CD14-positive monocyte (primary cell): ENCODE results near the gene TTF2. TPM values are rescaled to one million over a fixed set of nuclear protein-coding genes. Genes with fewer than 3 reads are reported as not detected.

ENCODE experiments used
- DNase-seq, 3 donors: peaks; one replicate each; pipeline ENCODE4 v3.0.0-alpha.2; 2011 to 2022
- H2AFZ ChIP-seq: 2 replicates; pipeline ENCODE4 v1.6.0; 2012; ENCODE audit warnings: mild to moderate bottlenecking, low read depth, low read length, inconsistent platforms; ENCODE audit not compliant: insufficient read depth, poor library complexity, severe bottlenecking
- H3K27ac ChIP-seq, 2 donors: 1 replicate in 1 of 2; 2 replicates in 1 of 2; pipeline ENCODE4 v1.5.1; 2012 to 2013; ENCODE audit warnings: low read length in 2 of 2, control low read depth in 1 of 2, inconsistent platforms in 1 of 2, low read depth in 1 of 2, mild to moderate bottlenecking in 1 of 2
- H3K27me3 ChIP-seq, 2 donors: one replicate each; pipeline versions ENCODE4 v1.6.0 to v1.6.1; 2011 to 2013; ENCODE audit warnings: low read length in 2 of 2; ENCODE audit not compliant: control insufficient read depth in 2 of 2, insufficient read depth in 2 of 2
- H3K36me3 ChIP-seq, 2 donors: replicated peaks in 1 of 2; 1 replicate in 1 of 2; 2 replicates in 1 of 2; pipeline versions ENCODE4 v1.5.1 to v1.6.1; 2012 to 2013; ENCODE audit warnings: low read length in 2 of 2, control low read depth in 1 of 2, inconsistent platforms in 1 of 2, mild to moderate bottlenecking in 1 of 2; ENCODE audit not compliant: insufficient read depth in 2 of 2, control insufficient read depth in 1 of 2
- H3K4me1 ChIP-seq, 2 donors: 1 replicate in 1 of 2; 2 replicates in 1 of 2; pipeline versions ENCODE4 v1.5.1 to v1.6.1; 2012 to 2013; ENCODE audit warnings: low read length in 2 of 2, control low read depth in 1 of 2, inconsistent platforms in 1 of 2, mild to moderate bottlenecking in 1 of 2, moderate library complexity in 1 of 2; ENCODE audit not compliant: insufficient read depth in 2 of 2, control insufficient read depth in 1 of 2
- H3K4me2 ChIP-seq: replicated peaks from 2 replicates; pipeline ENCODE3; 2012; ENCODE audit warnings: low read length, moderate library complexity, mild to moderate bottlenecking; ENCODE audit not compliant: poor library complexity, severe bottlenecking; ENCODE audit errors: extremely low read depth
- H3K4me3 ChIP-seq, 3 experiments: fragments of 200-600 bp in 1 of 3; sonication (generic) in 1 of 3; replicated peaks in 1 of 3; 1 replicate in 2 of 3; 2 replicates in 1 of 3; pipeline ENCODE4 v1.5.1; 2011 to 2013; ENCODE audit warnings: low read length in 3 of 3, mild to moderate bottlenecking in 3 of 3, control low read depth in 2 of 3, low read depth in 2 of 3, inconsistent platforms in 1 of 3, moderate library complexity in 1 of 3
- H3K79me2 ChIP-seq: 2 replicates; pipeline ENCODE4 v1.6.0; 2012; ENCODE audit warnings: mild to moderate bottlenecking, control low read depth, inconsistent platforms, low read length, moderate library complexity; ENCODE audit not compliant: insufficient read depth
- H3K9ac ChIP-seq: 2 replicates; pipeline ENCODE4 v1.6.0; 2017; ENCODE audit warnings: low read length, mild to moderate bottlenecking; ENCODE audit not compliant: insufficient read depth, poor library complexity, severe bottlenecking
- H3K9me3 ChIP-seq, 2 donors: replicated peaks in 1 of 2; 1 replicate in 1 of 2; 2 replicates in 1 of 2; pipeline versions ENCODE4 v1.5.1 to v1.6.1; 2012 to 2013; ENCODE audit warnings: low read length in 2 of 2, control low read depth in 1 of 2; ENCODE audit not compliant: control insufficient read depth in 1 of 2, insufficient read depth in 1 of 2
- H4K20me1 ChIP-seq: 2 replicates; pipeline ENCODE4 v1.6.0; 2012; ENCODE audit warnings: mild to moderate bottlenecking, low read length, control low read depth, moderate library complexity; ENCODE audit not compliant: insufficient read depth
- H3K27ac Mint-ChIP-seq, 7 donors: one replicate each; pipeline ENCODE4 v1.8.0; 2020; ENCODE audit warnings: mild to moderate bottlenecking in 7 of 7, mixed read lengths in 7 of 7, moderate library complexity in 6 of 7, inconsistent platforms in 2 of 7
- H3K27me3 Mint-ChIP-seq, 3 donors: one replicate each; pipeline ENCODE4 v1.8.0; 2021 to 2022; ENCODE audit warnings: low read depth in 3 of 3, mild to moderate bottlenecking in 3 of 3, mixed read lengths in 3 of 3, moderate library complexity in 3 of 3, inconsistent platforms in 1 of 3
- H3K36me3 Mint-ChIP-seq, 2 donors: one replicate each; pipeline ENCODE4 v1.8.0; 2020; ENCODE audit warnings: mixed read lengths in 2 of 2, inconsistent platforms in 1 of 2, mild to moderate bottlenecking in 1 of 2
- H3K4me1 Mint-ChIP-seq: one replicate; pipeline ENCODE4 v1.8.0; 2020; ENCODE audit warnings: mild to moderate bottlenecking, mixed read lengths
- H3K4me3 Mint-ChIP-seq, 2 donors: one replicate each; pipeline ENCODE4 v1.8.0; 2020; ENCODE audit warnings: mild to moderate bottlenecking in 2 of 2, mixed read lengths in 2 of 2, moderate library complexity in 1 of 2
- H3K9me3 Mint-ChIP-seq, 7 donors: one replicate each; pipeline ENCODE4 v1.8.0; 2020 to 2022; ENCODE audit warnings: mixed read lengths in 7 of 7, mild to moderate bottlenecking in 6 of 7, moderate library complexity in 6 of 7, inconsistent platforms in 2 of 7
- CTCF ChIP-seq: fragments of 200-600 bp; IDR thresholded peaks from one replicate; pipeline ENCODE4 v1.8.0; 2022; ENCODE audit warnings: antibody characterized with exemption, mild to moderate bottlenecking
- WGBS: methylation state at CpG from one replicate; pipeline ENCODE4 v1.1.5; 2013; ENCODE audit warnings: missing lambda C conversion rate; ENCODE audit not compliant: insufficient coverage; 5-methylcytosine and 5-hydroxymethylcytosine counted together
- intact Hi-C, 2 donors: fragments of 100-400 bp; cut with micrococcal nuclease; formaldehyde crosslinking; loops; one replicate each; pipeline versions ENCODE4 v1.15.0 to v1.15.1; 2023
- polyA plus RNA-seq, 3 donors: library from polyadenylated mRNA; depleted of rRNA in 1 of 3; unstranded in 2 of 3; stranded (reverse) in 1 of 3; fragments of 300-500 nt in 2 of 3; fragments of >200 nt in 1 of 3; fragmentation: Illumina TruSeq in 2 of 3; gene quantifications; 1 replicate in 2 of 3; 2 replicates in 1 of 3; pipeline ENCODE4 v1.2.3, GENCODE V29; 2012 to 2021

Gene TTF2
- polyA plus RNA-seq, 3 donors: 5.6 to 12.9 (median 8.0) TPM

- Histone ChIP-seq H4K20me1 (no peaks in the 10 kb centered on the region), H3K4me2 (no peak overlapping the region), H3K79me2 (no peaks in the 10 kb centered on the region), H3K4me3 (no peak overlapping the region), H3K4me1 (no peaks in the 10 kb centered on the region), H3K36me3 (no peaks in the 10 kb centered on the region), H2AFZ (no peak overlapping the region), H3K9ac (no peak overlapping the region), H3K27ac (no peak overlapping the region), H3K9me3 (peaks cover 0 to 5% of the 10 kb centered on the region in 2 donors), H3K27me3 (no peaks in the 10 kb centered on the region)
- 0% methylated on average over 1 of the region's 4 CpGs for WGBS
- Mint-ChIP-seq H3K27ac (no peak overlapping the region), H3K27me3 (peaks cover 0 to 3% (median 1%) of the 10 kb centered on the region in 3 donors), H3K4me1 (no peaks in the 10 kb centered on the region), H3K9me3 (peaks cover 6 to 10% (median 8%) of the 10 kb centered on the region in 7 donors), H3K4me3 (no peak overlapping the region), H3K36me3 (no peaks in the 10 kb centered on the region)
- no peak for DNase-seq
- no peak for TF ChIP-seq CTCF
- intact Hi-C loops: no loop called here
These were observed 87.3 kb downstream of the TTF2 start for GRCh38 chr1:117147341-117147831.

GRCh38 chr1:117147856-117148588 is 87.9 kb downstream of the TTF2 start:
- Mint-ChIP-seq H3K4me3 (no peak overlapping the region), H3K27me3 (peaks cover 0 to 3% (median 1%) of the 10 kb centered on the region in 3 donors), H3K27ac (no peak overlapping the region), H3K9me3 (peaks cover 6 to 10% (median 9%) of the 10 kb centered on the region in 7 donors), H3K36me3 (no peaks in the 10 kb centered on the region), H3K4me1 (no peaks in the 10 kb centered on the region)
- Histone ChIP-seq H3K27ac (no peak overlapping the region), H3K36me3 (no peaks in the 10 kb centered on the region), H3K4me2 (no peak overlapping the region), H3K9me3 (peaks cover 0 to 5% of the 10 kb centered on the region in 2 donors), H3K9ac (no peak overlapping the region), H4K20me1 (no peaks in the 10 kb centered on the region), H3K4me1 (no peaks in the 10 kb centered on the region), H2AFZ (no peak overlapping the region), H3K79me2 (no peaks in the 10 kb centered on the region), H3K27me3 (no peaks in the 10 kb centered on the region), H3K4me3 (no peak overlapping the region)
- no CpG with 5 or more reads among the region's 5 CpGs for WGBS
- TF ChIP-seq CTCF: no peak
- intact Hi-C loops: no loop called here
- no peak for DNase-seq
